Adrenal gland (tissue), 12 donors: ENCODE results near the gene SMNDC1. TPM values are rescaled to one million over a fixed set of nuclear protein-coding genes. Genes with fewer than 3 reads are reported as not detected.

Source experiments
- DNase-seq, 7 donors: peaks; one replicate each; pipeline ENCODE4 v3.0.0-alpha.2; 2019 to 2020
- H3K27ac ChIP-seq, 5 donors: fragments of 200-600 bp; sonication (generic) in 4 of 5; 1 replicate in 3 of 5; 2 replicates in 2 of 5; pipeline versions ENCODE4 v1.5.1 to v1.8.0; 2016 to 2020; ENCODE audit warnings: mild to moderate bottlenecking in 1 of 5
- H3K27me3 ChIP-seq: fragments of 200-600 bp; 2 replicates; pipeline ENCODE4 v1.8.0; 2021
- H3K36me3 ChIP-seq, 2 donors: fragments of 200-600 bp; replicated peaks in 1 of 2; 1 replicate in 1 of 2; 2 replicates in 1 of 2; pipeline versions ENCODE4 v1.5.1 to v1.8.0; 2018 to 2022
- H3K4me1 ChIP-seq, 2 donors: fragments of 200-600 bp; replicated peaks in 1 of 2; 1 replicate in 1 of 2; 2 replicates in 1 of 2; pipeline versions ENCODE4 v1.5.1 to v1.8.0; 2018 to 2021
- H3K4me3 ChIP-seq, 4 donors: fragments of 200-600 bp; sonication (generic) in 3 of 4; one replicate each; pipeline ENCODE4 v1.5.1; 2016 to 2018
- H3K9me3 ChIP-seq, 3 donors: fragments of 200-600 bp; sonication (generic) in 1 of 3; replicated peaks in 1 of 3; 1 replicate in 2 of 3; 2 replicates in 1 of 3; pipeline versions ENCODE4 v1.5.1 to v1.8.0; 2016 to 2021
- CTCF ChIP-seq, 6 experiments: fragments of 450-650 bp in 4 of 6; fragments of 200-600 bp in 2 of 6; sonication (generic) in 1 of 6; IDR thresholded peaks; 1 replicate in 5 of 6; 2 replicates in 1 of 6; pipeline versions ENCODE4 v1.5.1 to v1.8.0; 2016 to 2021; ENCODE audit warnings: antibody characterized with exemption in 6 of 6, mild to moderate bottlenecking in 2 of 6, moderate library complexity in 1 of 6
- POLR2A ChIP-seq, 2 donors: fragments of 450-650 bp; IDR thresholded peaks; one replicate each; pipeline ENCODE4 v1.6.1; 2017; ENCODE audit warnings: antibody characterized with exemption in 2 of 2, mild to moderate bottlenecking in 2 of 2, moderate library complexity in 1 of 2
- WGBS, 4 donors: extraction: QIAGEN DNeasy Blood & Tissue Kit in 2 of 4; methylation state at CpG; one replicate each; pipeline versions ENCODE4 v1.1.5 to v1.1.7; 2013 to 2017; 5-methylcytosine and 5-hydroxymethylcytosine counted together
- intact Hi-C, 2 donors: fragments of 100-400 bp; cut with DNase I; formaldehyde crosslinking; loops; one replicate each; pipeline versions ENCODE4 v1.14.1 to v1.15.0; 2022 to 2023
- polyA plus RNA-seq, 3 donors: library from polyadenylated mRNA; stranded (reverse); fragments of 200-250 nt in 2 of 3; fragments of 350-450 nt in 1 of 3; fragmentation: Illumina TruSeq in 1 of 3; extraction: RNeasy Lipid Tissue Mini Kit (QIAGEN cat#74804) in 1 of 3; gene quantifications; one replicate each; pipeline ENCODE4 v1.2.3, GENCODE V29; 2013 to 2014
- total RNA-seq, 9 donors: library from RNA; depleted of rRNA in 4 of 9; stranded (reverse); fragments of >200 nt in 4 of 9; fragments of 120-200 nt in 1 of 9; fragmentation: NEBNext Ultra II Directional in 1 of 9; extraction: Animal tissue kit (Norgen Biotek cat#: 25700) in 1 of 9; gene quantifications; one replicate each; pipeline versions ENCODE4 v1.1.0 to v1.2.4, GENCODE V29; 2013 to 2023
- donor health status: healthy with polysubstance abuse.
- donor health status: Bipolar disorder and iron deficiency.
- donor health status: DM: yes; HTN: yes; CAD: no.
- donor health status: DM: no; HTN: no; CAD: no.
- donor health status: DM: no; HTN: no; CAD: no.
- donor health status: DM: yes; HTN: yes; CAD: no.

Gene SMNDC1
- total and polyA plus RNA-seq, 12 donors = 3.7 to 34.4 (median 9.9) TPM

DNA sequence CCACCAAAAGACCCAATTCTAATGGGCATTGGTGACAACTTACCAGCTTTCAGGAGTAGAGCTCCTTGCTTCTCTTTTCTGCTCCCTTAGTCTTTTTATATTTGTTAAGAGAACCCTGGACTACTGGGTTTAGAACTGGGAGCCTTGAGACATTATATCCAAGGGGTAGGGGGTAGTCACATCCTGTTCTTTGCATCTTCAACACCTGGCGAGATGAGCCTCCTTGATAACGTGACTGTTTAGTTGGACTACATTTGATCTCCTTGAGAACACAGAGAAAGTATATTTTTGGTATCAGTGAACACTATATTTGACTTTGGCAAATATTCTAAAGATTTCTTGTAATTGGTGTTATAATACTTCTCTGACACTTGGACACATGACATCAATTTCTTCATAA is 9.0 kb upstream of the SMNDC1 start:
- Histone ChIP-seq H3K27me3 (peaks cover 3% of the 10 kb centered on the region), H3K27ac (no peak overlapping the region), H3K4me3 (no peak overlapping the region), H3K4me1 (no peaks in the 10 kb centered on the region), H3K9me3 (no peaks in the 10 kb centered on the region), H3K36me3 (no peaks in the 10 kb centered on the region)
- intact Hi-C loops = loop anchor here (2.0 to 5.0 kb wide), 3 partner anchors 39 to 239 kb away; no protein-coding TSS in a partner anchor
- 62 to 82% (median 73%) methylated on average over 2 of the region's 2 CpGs for WGBS, 4 donors
- no peak for DNase-seq
- TF ChIP-seq CTCF (IDR thresholded peaks at IDR 0.05) (no peak), POLR2A (IDR thresholded peaks at IDR 0.05) (no peak)

GRCh38 chr10:110312206-110312605 is 7.5 kb upstream of the SMNDC1 start:
- Histone ChIP-seq H3K4me1 (no peaks in the 10 kb centered on the region), H3K27ac (no peak overlapping the region), H3K36me3 (no peaks in the 10 kb centered on the region), H3K9me3 (no peaks in the 10 kb centered on the region), H3K4me3 (no peak overlapping the region), H3K27me3 (peaks cover 3% of the 10 kb centered on the region)
- TF ChIP-seq POLR2A (IDR thresholded peaks at IDR 0.05) (no peak), CTCF (IDR thresholded peaks at IDR 0.05) (no peak)
- DNase-seq = no peak
- 51 to 80% (median 65%) methylated on average over 2 of the region's 2 CpGs for WGBS, 4 donors
- intact Hi-C loops = loop anchor here (5.0 kb wide), 2 partner anchors 235 to 240 kb away; no protein-coding TSS in a partner anchor

DNA sequence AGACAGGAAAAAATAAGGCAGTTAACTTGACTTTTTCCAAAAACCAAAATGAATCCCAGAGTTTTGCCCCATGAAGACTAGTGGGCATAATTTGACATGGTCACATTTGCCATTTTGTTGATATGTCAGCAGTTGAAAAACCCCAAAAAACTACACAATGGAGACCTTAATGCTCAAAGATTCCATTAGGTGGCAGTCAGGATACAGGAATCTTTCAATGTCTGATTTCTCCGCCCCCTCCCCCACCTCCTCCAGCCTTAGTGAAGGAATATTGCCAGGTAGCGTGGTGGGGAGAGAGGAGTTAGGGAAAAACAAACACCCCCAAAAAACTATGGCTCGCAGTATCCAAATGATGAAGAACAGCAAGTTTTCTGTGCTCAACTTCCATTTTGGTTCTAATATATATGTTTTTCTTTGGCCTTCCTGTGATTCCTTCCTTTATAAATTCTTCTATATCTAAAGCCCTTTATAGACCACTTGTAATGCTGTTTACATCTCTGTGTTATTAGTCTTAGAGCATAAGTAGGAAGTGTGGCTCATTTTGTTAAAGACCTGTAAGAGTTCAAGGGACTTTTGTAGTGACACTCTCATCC is 6.7 kb upstream of the SMNDC1 start:
- Histone ChIP-seq H3K27ac (no peak overlapping the region), H3K4me3 (no peak overlapping the region), H3K27me3 (peaks cover 3% of the 10 kb centered on the region), H3K36me3 (no peaks in the 10 kb centered on the region), H3K4me1 (no peaks in the 10 kb centered on the region), H3K9me3 (no peaks in the 10 kb centered on the region)
- intact Hi-C loops = loop anchor here (5.0 kb wide), 2 partner anchors 236 to 241 kb away; no protein-coding TSS in a partner anchor
- TF ChIP-seq CTCF (IDR thresholded peaks at IDR 0.05) = peak; percentile 41 to 87 (median 80)
- no peak for TF ChIP-seq POLR2A (IDR thresholded peaks at IDR 0.05)
- WGBS, 4 donors = 2 to 3% (median 3%) methylated on average over 3 of the region's 3 CpGs
- DNase-seq = peak; percentile 36 to 77 (median 59)

- Histone ChIP-seq H3K4me1 (peaks cover 0 to 3% of the 10 kb centered on the region in 2 donors), H3K27ac (no peak overlapping the region), H3K9me3 (no peaks in the 10 kb centered on the region), H3K4me3 (no peak overlapping the region), H3K36me3 (no peaks in the 10 kb centered on the region), H3K27me3 (peaks cover 3% of the 10 kb centered on the region)
- no peak for DNase-seq
- TF ChIP-seq POLR2A (IDR thresholded peaks at IDR 0.05) (no peak), CTCF (IDR thresholded peaks at IDR 0.05) (no peak)
- WGBS, 4 donors = 36 to 48% (median 40%) methylated on average over 3 of the region's 3 CpGs
- intact Hi-C loops = loop anchor here (5.0 kb wide), 2 partner anchors 237 to 242 kb away; no protein-coding TSS in a partner anchor
Observed at GRCh38 chr10:110310741-110311140, 6.0 kb upstream of the SMNDC1 start.
